ENCODE data around the gene STRN4.

GRCh38 chr19:46762245-46762890 is 16.1 kb upstream of the STRN4 start:
- TF ChIP-seq CTCF (IDR thresholded peaks at IDR 0.05) (no peak), POLR2AphosphoS5 (IDR thresholded peaks at IDR 0.05) (no peak), POLR2A (IDR thresholded peaks at IDR 0.05) (no peak)
